Glutamatergic neuron (in vitro differentiated cells): Measurements from ENCODE around the gene CEMP1. TPM values are rescaled to one million over a fixed set of nuclear protein-coding genes. Genes with fewer than 3 reads are reported as not detected.

Source experiments
- DNase-seq: peaks from one replicate; pipeline ENCODE4 v3.0.0; 2022
- H3K27ac Mint-ChIP-seq: one replicate; pipeline ENCODE4 v1.8.0; 2020; ENCODE audit warnings: mild to moderate bottlenecking, mixed read lengths, inconsistent platforms; ENCODE audit not compliant: unreplicated experiment
- H3K27me3 Mint-ChIP-seq: one replicate; pipeline ENCODE4 v1.8.0; 2020; ENCODE audit warnings: mild to moderate bottlenecking, moderate library complexity, mixed read lengths, inconsistent platforms; ENCODE audit not compliant: unreplicated experiment
- H3K36me3 Mint-ChIP-seq: one replicate; pipeline ENCODE4 v1.8.0; 2020; ENCODE audit warnings: mild to moderate bottlenecking, mixed read lengths, inconsistent platforms; ENCODE audit not compliant: unreplicated experiment
- H3K4me1 Mint-ChIP-seq: one replicate; pipeline ENCODE4 v1.8.0; 2020; ENCODE audit warnings: mild to moderate bottlenecking, low read depth, mixed read lengths, inconsistent platforms; ENCODE audit not compliant: unreplicated experiment
- H3K4me3 Mint-ChIP-seq: one replicate; pipeline ENCODE4 v1.8.0; 2020; ENCODE audit warnings: mild to moderate bottlenecking, mixed read lengths, inconsistent platforms; ENCODE audit not compliant: unreplicated experiment
- H3K9me3 Mint-ChIP-seq: one replicate; pipeline ENCODE4 v1.8.0; 2020; ENCODE audit warnings: mild to moderate bottlenecking, moderate library complexity, mixed read lengths, inconsistent platforms; ENCODE audit not compliant: unreplicated experiment
- CTCF ChIP-seq: fragments of 200-600 bp; sonication (generic); IDR thresholded peaks from one replicate; pipeline ENCODE4 v1.5.0; 2021; ENCODE audit not compliant: partially characterized antibody, unreplicated experiment
- total RNA-seq: library from RNA; stranded (reverse); fragmentation: NEBNext Ultra II Directional; extraction: Animal tissue kit (Norgen Biotek cat#: 25700); gene quantifications from one replicate; pipeline ENCODE4 v1.2.1, GENCODE V29; 2021; ENCODE audit not compliant: unreplicated experiment

Gene CEMP1
- total RNA-seq, 1 donor from 2014 or later = not detected

GRCh38 chr16:2527071-2527783 lies 4.0 kb downstream of the CEMP1 start:
- no peaks in the 10 kb centered on the region for H3K36me3 Mint-ChIP-seq
- peaks cover 4% of the 10 kb centered on the region for H3K27me3 Mint-ChIP-seq
- no peak for TF ChIP-seq CTCF
- H3K4me1 Mint-ChIP-seq = peaks cover 1% of the 10 kb centered on the region
- H3K27ac Mint-ChIP-seq = no peak overlapping the region
- H3K9me3 Mint-ChIP-seq = peaks cover 3% of the 10 kb centered on the region
- no peak for DNase-seq
- H3K4me3 Mint-ChIP-seq = no peak overlapping the region

- Mint-ChIP-seq H3K9me3 (peaks cover 11% of the 10 kb centered on the region), H3K27ac (no peak overlapping the region), H3K27me3 (peaks cover 8% of the 10 kb centered on the region), H3K4me1 (peaks cover 3% of the 10 kb centered on the region), H3K36me3 (no peaks in the 10 kb centered on the region), H3K4me3 (no peak overlapping the region)
- no peak for DNase-seq
- no peak for TF ChIP-seq CTCF
These were observed 5.1 kb downstream of the CEMP1 start for GRCh38 chr16:2526135-2526534.

GRCh38 chr16:2524339-2524938 lies 6.8 kb downstream of the CEMP1 start:
- Mint-ChIP-seq H3K4me1 (peaks cover 6% of the 10 kb centered on the region), H3K36me3 (no peaks in the 10 kb centered on the region), H3K27me3 (peaks cover 15% of the 10 kb centered on the region), H3K9me3 (peaks cover 19% of the 10 kb centered on the region), H3K27ac (no peak overlapping the region), H3K4me3 (no peak overlapping the region)
- DNase-seq = no peak
- no peak for TF ChIP-seq CTCF

GRCh38 chr16:2523801-2524231 lies 7.4 kb downstream of the CEMP1 start:
- no peak for TF ChIP-seq CTCF
- no peak overlapping the region for H3K27ac Mint-ChIP-seq
- no peak overlapping the region for H3K4me3 Mint-ChIP-seq
- peaks cover 6% of the 10 kb centered on the region for H3K4me1 Mint-ChIP-seq
- peaks cover 20% of the 10 kb centered on the region for H3K9me3 Mint-ChIP-seq
- DNase-seq = no peak
- H3K36me3 Mint-ChIP-seq = no peaks in the 10 kb centered on the region
- peaks cover 15% of the 10 kb centered on the region for H3K27me3 Mint-ChIP-seq

- peaks cover 20% of the 10 kb centered on the region for H3K27me3 Mint-ChIP-seq
- H3K9me3 Mint-ChIP-seq = peaks cover 20% of the 10 kb centered on the region
- peaks cover 16% of the 10 kb centered on the region for H3K4me1 Mint-ChIP-seq
- peak; percentile 61 for DNase-seq
- no peak for TF ChIP-seq CTCF
- H3K27ac Mint-ChIP-seq = peak overlapping the region; percentile 77
- H3K36me3 Mint-ChIP-seq = no peaks in the 10 kb centered on the region
- H3K4me3 Mint-ChIP-seq = peak overlapping the region; percentile 86
These were observed 10.2 kb downstream of the CEMP1 start for GRCh38 chr16:2520784-2521531.
